Amygdala (tissue), 56 donors: ENCODE results near the gene KLRD1.
A peak's percentile ranks its signal among the peaks of the same experiment; 100 is the strongest.
"Not testable (repeated sequence)": the region's sequence is repeated elsewhere in the genome, so short reads cannot be mapped to it uniquely, and the experiment has no call there.

Source experiments
- DNase-seq, 56 donors: peaks; one replicate each; lab custom pipeline; 2025; lab: John Stamatoyannopoulos, UW

Gene KLRD1, protein sequence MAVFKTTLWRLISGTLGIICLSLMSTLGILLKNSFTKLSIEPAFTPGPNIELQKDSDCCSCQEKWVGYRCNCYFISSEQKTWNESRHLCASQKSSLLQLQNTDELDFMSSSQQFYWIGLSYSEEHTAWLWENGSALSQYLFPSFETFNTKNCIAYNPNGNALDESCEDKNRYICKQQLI

GRCh38 chr12:10307630-10308029, at the start of gene KLRD1:
Gene KLRD1, plus strand, starts transcription at chr12:10307870. Its CDS starts 208 bp downstream, at chr12:10308078.
- DNase-seq, result no peak

GRCh38 chr12:10260927-10261326, 46.7 kb upstream of the KLRD1 start:
- DNase-seq, result no peak

GRCh38 chr12:10268037-10268436, 39.6 kb upstream of the KLRD1 start:
- DNase-seq, result no peak

DNA sequence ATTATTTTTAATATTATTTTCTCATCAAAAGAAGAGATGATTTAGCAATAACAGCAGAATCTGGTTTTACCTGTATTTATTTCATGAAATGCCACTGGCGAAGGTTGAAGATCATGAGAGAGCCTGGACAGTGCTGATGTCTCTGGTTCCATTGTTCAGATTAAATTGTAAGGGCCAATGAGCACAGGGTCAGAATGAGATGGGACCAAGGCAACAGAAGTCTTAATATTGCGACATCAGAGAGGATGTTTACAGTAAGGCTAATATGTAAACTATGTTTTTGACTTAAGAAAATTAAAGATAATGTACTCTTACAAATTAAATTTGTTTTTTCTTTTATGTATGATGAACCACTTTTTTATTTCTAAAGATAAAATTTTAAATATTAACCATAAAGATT, 35.2 kb upstream of the KLRD1 start:
- no peak for DNase-seq

GRCh38 chr12:10276774-10277173, 30.9 kb upstream of the KLRD1 start:
- no peak for DNase-seq

- no peak for DNase-seq
Measured at GRCh38 chr12:10278104-10278503, 29.6 kb upstream of the KLRD1 start.

DNA sequence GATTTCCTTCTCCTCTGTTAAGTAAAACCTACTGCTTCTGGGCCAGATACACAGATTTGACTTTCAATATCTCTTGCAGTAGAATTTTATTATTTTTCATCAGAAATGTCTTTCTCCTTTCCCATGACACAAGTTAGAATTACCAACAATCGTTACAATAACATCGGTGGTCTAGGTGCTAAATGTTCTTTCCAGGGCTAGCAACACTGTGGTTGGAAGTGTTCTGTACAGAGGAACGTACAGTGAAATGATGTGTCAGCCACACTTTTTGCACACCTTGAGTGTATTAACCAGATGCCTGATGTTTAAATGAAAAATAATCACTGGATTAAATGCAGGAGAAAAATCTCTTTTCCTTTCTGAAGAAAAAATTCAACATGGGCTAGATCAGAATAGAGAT, 27.7 kb upstream of the KLRD1 start:
- no peak for DNase-seq

GRCh38 chr12:10283027-10283426, 24.6 kb upstream of the KLRD1 start:
- peak in 4 of 56 donors; percentile 0 to 5 (median 2) for DNase-seq

- peak in 1 of 56 donors; percentile 3 for DNase-seq
Measured at GRCh38 chr12:10285919-10286318, 21.8 kb upstream of the KLRD1 start.

- no peak for DNase-seq
Measured at GRCh38 chr12:10289005-10289754, 18.5 kb upstream of the KLRD1 start.

GRCh38 chr12:10291030-10291429, 16.6 kb upstream of the KLRD1 start:
- DNase-seq, result no peak

DNA sequence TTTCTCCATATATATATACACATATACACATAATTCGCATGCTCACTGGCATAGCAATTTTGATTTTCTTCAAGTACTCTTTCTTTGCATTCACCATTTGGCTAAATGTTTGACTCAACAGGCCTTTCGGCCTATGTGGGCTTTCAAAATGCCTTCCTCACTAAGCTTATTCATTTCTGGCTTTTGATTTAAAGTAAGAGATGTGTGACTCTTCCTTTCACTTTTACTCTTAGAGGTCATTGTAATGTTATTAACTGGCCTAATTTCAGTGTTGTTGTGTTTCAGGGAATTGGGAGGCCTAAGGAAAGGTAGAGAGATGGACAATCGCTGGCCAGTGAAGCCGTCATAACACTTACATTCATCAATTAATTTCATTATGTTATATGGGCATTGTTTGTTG, 14.5 kb upstream of the KLRD1 start:
- no peak for DNase-seq

DNA sequence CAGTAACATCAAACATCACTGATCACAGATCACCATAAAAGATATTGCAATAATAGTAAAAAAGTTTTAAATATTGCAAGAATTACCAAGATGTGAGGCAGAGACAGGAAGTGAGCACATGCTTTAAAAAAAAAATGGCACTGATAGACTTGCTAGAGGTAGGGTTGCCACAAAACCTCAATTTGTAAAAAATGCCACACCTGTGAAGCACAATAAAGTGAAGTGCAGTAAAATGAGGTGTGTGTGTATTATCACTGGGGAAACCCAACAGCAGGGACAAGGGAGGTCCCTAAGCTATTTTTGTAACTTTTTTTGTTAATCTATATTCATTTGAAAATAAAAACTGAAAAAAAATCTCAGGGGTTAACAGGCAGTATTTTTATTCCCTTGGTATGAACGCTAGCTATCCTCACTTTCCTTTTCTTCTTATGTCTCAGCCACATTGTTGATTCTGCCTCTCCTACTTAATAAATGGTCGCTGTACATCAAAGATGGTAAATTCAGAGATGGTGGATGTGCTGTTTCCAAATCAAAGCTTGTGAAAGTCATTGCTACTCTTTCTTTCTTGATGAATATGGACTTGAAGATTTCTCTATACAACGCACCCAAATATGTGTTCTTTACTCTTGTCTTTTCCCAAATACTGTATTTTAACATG, 14.0 kb upstream of the KLRD1 start:
- no peak for DNase-seq

DNA sequence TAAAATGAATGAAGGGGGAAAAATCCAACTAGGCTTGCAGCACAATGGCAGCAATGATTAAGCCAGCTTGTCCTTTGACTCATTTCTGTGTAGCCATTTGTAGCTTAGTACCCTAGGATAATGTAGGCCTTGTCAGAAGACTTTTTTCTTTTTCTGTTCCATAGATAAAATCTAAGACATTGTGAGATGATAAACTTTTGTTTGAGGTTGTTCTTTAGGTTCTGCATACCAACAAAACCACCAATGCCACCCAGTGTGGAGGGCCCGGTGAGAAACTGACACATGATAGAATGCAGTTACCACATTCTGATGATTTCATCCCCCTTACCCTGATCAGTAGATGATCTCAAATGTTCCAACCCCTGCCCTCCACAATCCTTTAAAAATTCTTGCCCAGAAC, 6.6 kb upstream of the KLRD1 start:
- DNase-seq, result no peak

GRCh38 chr12:10304161-10304574, 3.5 kb upstream of the KLRD1 start:
- DNase-seq, result no peak

GRCh38 chr12:10305411-10305810, 2.3 kb upstream of the KLRD1 start:
- DNase-seq, result no peak

GRCh38 chr12:10310926-10311720, 3.5 kb downstream of the KLRD1 start:
- peak in 1 of 56 donors; percentile 9 for DNase-seq

DNA sequence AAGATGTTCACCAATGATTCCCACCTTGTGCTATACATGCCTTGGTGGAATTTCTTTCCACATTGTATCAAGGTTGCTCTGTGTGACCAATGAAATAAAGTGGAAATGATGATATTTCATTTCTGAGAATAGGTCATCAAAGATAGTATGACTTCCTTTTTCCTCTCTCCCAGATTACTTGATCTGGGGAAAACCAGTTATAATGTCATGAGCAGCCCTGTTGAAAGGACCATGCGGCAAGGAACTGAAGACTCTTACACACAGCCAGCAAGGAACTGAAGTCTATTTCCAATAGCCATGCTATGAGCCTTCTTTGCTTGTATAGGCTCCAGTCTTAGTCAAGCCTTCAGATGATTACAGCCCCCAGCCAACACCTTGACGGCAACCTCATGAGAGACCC, 11.7 kb downstream of the KLRD1 start:
- no peak for DNase-seq

DNA sequence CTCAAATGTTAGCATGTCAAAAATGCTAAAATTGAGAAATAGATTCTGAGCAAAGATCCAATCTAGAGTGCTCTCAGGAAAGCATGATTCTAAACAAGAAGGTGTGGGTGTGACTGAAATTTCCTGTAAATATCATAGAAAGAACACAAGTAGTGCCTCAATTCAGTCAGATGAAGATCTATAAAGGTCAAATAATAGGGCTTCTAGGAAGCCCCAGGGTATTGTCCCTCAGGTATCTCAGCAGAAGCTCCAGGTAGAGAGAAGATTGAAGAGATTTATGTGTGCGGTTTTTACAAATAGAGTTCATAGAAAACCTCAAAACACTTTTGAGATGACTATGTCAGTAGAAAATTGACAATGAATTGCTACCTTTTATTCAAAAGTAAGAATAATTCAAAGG, 13.0 kb downstream of the KLRD1 start:
- no peak for DNase-seq

DNA sequence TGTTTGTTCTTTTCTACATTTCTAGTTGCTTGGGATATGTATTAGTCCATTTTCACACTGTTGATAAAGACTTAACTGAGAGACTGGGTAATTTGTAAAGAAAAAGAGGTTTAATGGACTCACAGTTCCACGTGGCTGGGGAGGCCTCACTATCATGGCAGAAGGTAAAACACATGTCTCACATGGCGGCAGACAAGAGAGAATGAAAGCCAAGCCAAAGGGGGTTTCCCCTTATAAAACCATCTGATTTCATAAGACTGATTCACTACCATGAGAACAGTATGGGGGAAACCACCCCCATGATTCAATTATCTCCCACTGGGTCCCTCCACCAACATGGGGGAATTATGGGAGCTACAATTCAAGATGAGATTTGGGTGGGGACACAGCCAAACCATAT, 21.0 kb downstream of the KLRD1 start:
- DNase-seq, result not testable (repeated sequence)

- DNase-seq, result peak in 3 of 56 donors; percentile 0 to 71 (median 20)
Measured at GRCh38 chr12:10331642-10332239, 24.1 kb downstream of the KLRD1 start.
